Kidney (tissue), 14 donors: ENCODE data around the gene WDR38. TPM values are rescaled to one million over a fixed set of nuclear protein-coding genes. Genes with fewer than 3 reads are reported as not detected.

Source experiments
- DNase-seq, 5 donors: peaks; one replicate each; pipeline ENCODE4 v3.0.0-alpha.2; 2013 to 2020
- FAIRE-seq: peaks from 2 replicates; lab custom pipeline; 2012; peaks lifted over from hg19 to GRCh38; lab: Jason Lieb, UNC
- H3K27ac ChIP-seq, 2 donors: one replicate each; pipeline ENCODE4 v1.7.0; 2013; ENCODE audit warnings: low read depth in 2 of 2, low read length in 2 of 2, inconsistent platforms in 1 of 2
- H3K27me3 ChIP-seq: one replicate; pipeline ENCODE4 v1.7.1; 2013; ENCODE audit warnings: low read length, inconsistent platforms; ENCODE audit not compliant: control insufficient read depth, insufficient read depth
- H3K36me3 ChIP-seq, 3 donors: one replicate each; pipeline versions ENCODE4 v1.7.0 to v1.7.1; 2013; ENCODE audit warnings: low read length in 3 of 3, control low read depth in 1 of 3, inconsistent platforms in 1 of 3; ENCODE audit not compliant: insufficient read depth in 3 of 3, control insufficient read depth in 2 of 3
- H3K4me1 ChIP-seq, 3 donors: one replicate each; pipeline versions ENCODE4 v1.7.0 to v1.7.1; 2013; ENCODE audit warnings: low read length in 3 of 3, inconsistent platforms in 1 of 3, low read depth in 1 of 3; ENCODE audit not compliant: control insufficient read depth in 2 of 3, insufficient read depth in 2 of 3
- H3K4me3 ChIP-seq, 3 donors: one replicate each; pipeline versions ENCODE4 v1.7.0 to v1.8.1; 2013; ENCODE audit warnings: low read length in 3 of 3, control low read depth in 1 of 3, inconsistent platforms in 1 of 3
- H3K9ac ChIP-seq, 3 donors: one replicate each; pipeline versions ENCODE4 v1.7.0 to v1.7.1; 2013; ENCODE audit warnings: low read length in 3 of 3, control low read depth in 1 of 3, inconsistent platforms in 1 of 3
- H3K9me3 ChIP-seq, 3 donors: one replicate each; pipeline versions ENCODE4 v1.7.0 to v1.7.1; 2013; ENCODE audit warnings: low read length in 3 of 3, control low read depth in 1 of 3, inconsistent platforms in 1 of 3; ENCODE audit not compliant: control insufficient read depth in 2 of 3, insufficient read depth in 1 of 3
- CTCF ChIP-seq: IDR thresholded peaks from 3 replicates; pipeline ENCODE4 v1.5.1; 2012; ENCODE audit warnings: mild to moderate bottlenecking, moderate library complexity, borderline replicate concordance; ENCODE audit not compliant: insufficient read depth; ENCODE audit errors: extremely low read depth
- intact Hi-C: fragments of 100-400 bp; cut with DNase I; formaldehyde crosslinking; loops from one replicate; pipeline ENCODE4 v1.11.1; 2022
- polyA plus RNA-seq: library from polyadenylated mRNA; stranded (reverse); fragments of 350-450 nt; fragmentation: Illumina TruSeq; extraction: RNeasy Lipid Tissue Mini Kit (QIAGEN cat#74804); gene quantifications from one replicate; pipeline ENCODE4 v1.2.3, GENCODE V29; 2014; ENCODE audit warnings: low read depth, low replicate concordance; ENCODE audit not compliant: insufficient read depth
- total RNA-seq: library from RNA; stranded (reverse); fragmentation: NEBNext Ultra II Directional; extraction: Animal tissue kit (Norgen Biotek cat#: 25700); gene quantifications from one replicate; pipeline ENCODE4 v1.2.1, GENCODE V29; 2021
- donor health status: control.
- donor health status: control.
- donor health status: control.
- donor health status: control.
- donor health status: control.
- donor health status: DM: yes; HTN: yes; CAD: no.
- donor health status: Normal renal cell carcinoma (clear cell type).

The WDR38 gene
- total and polyA plus RNA-seq, 2 donors from 2014 or later = 0.31 TPM; not detected in 1

- DNase-seq (no peak), FAIRE-seq (no peak)
- peak overlapping the region in 2 of 3 donors; percentile 33 to 43 for H3K4me3 ChIP-seq
- H3K9me3 ChIP-seq = no peaks in the 10 kb centered on the region
- H3K9ac ChIP-seq = peak overlapping the region in 1 of 3 donors; percentile 37
- no peak for TF ChIP-seq CTCF
- intact Hi-C loops = loop anchor here (5.0 kb wide), 1 partner anchor 75 kb away; the partner anchor contains the start of gene OLFML2A
- H3K4me1 ChIP-seq = peaks cover 0 to 10% (median 0%) of the 10 kb centered on the region in 3 donors
- H3K27me3 ChIP-seq = no peaks in the 10 kb centered on the region
- H3K36me3 ChIP-seq = peaks cover 0 to 5% (median under 1%) of the 10 kb centered on the region in 3 donors
- no peak overlapping the region for H3K27ac ChIP-seq
Observed at GRCh38 chr9:124852121-124852828, 985 bp upstream of the WDR38 start.

- Histone ChIP-seq H3K9ac (peak overlapping the region in 1 of 3 donors; percentile 37), H3K36me3 (peaks cover 0 to 13% (median 8%) of the 10 kb centered on the region in 3 donors), H3K27me3 (no peaks in the 10 kb centered on the region), H3K4me3 (peak overlapping the region in 1 of 3 donors; percentile 43), H3K9me3 (no peaks in the 10 kb centered on the region), H3K27ac (no peak overlapping the region), H3K4me1 (peaks cover 0 to 10% (median 0%) of the 10 kb centered on the region in 3 donors)
- DNase-seq (no peak), FAIRE-seq (no peak)
- intact Hi-C loops = loop anchor here (5.0 kb wide), 1 partner anchor 76 kb away; the partner anchor contains the start of gene OLFML2A
- TF ChIP-seq CTCF = no peak
Observed at GRCh38 chr9:124853605-124854143, 414 bp downstream of the WDR38 start.

- TF ChIP-seq CTCF = no peak
- Histone ChIP-seq H3K9me3 (no peaks in the 10 kb centered on the region), H3K4me3 (no peak overlapping the region)
Observed at GRCh38 chr9:124854161-124854560, 901 bp downstream of the WDR38 start.

More at GRCh38 chr9:124854161-124854560, 901 bp downstream of the WDR38 start:
- H3K27ac ChIP-seq = no peak overlapping the region
- H3K9ac ChIP-seq = no peak overlapping the region
- DNase-seq (no peak), FAIRE-seq (no peak)
- no peaks in the 10 kb centered on the region for H3K27me3 ChIP-seq
- intact Hi-C loops = loop anchor here (5.0 kb wide), 1 partner anchor 77 kb away; the partner anchor contains the start of gene OLFML2A
- peaks cover 0 to 10% (median 0%) of the 10 kb centered on the region in 3 donors for H3K4me1 ChIP-seq
- H3K36me3 ChIP-seq = peaks cover under 1 to 18% (median 8%) of the 10 kb centered on the region in 3 donors
